ENCODE measurements around the gene PTER.
A peak's percentile ranks its signal among the peaks of the same experiment; 100 is the strongest.

Gene PTER, protein sequence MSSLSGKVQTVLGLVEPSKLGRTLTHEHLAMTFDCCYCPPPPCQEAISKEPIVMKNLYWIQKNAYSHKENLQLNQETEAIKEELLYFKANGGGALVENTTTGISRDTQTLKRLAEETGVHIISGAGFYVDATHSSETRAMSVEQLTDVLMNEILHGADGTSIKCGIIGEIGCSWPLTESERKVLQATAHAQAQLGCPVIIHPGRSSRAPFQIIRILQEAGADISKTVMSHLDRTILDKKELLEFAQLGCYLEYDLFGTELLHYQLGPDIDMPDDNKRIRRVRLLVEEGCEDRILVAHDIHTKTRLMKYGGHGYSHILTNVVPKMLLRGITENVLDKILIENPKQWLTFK

DNA sequence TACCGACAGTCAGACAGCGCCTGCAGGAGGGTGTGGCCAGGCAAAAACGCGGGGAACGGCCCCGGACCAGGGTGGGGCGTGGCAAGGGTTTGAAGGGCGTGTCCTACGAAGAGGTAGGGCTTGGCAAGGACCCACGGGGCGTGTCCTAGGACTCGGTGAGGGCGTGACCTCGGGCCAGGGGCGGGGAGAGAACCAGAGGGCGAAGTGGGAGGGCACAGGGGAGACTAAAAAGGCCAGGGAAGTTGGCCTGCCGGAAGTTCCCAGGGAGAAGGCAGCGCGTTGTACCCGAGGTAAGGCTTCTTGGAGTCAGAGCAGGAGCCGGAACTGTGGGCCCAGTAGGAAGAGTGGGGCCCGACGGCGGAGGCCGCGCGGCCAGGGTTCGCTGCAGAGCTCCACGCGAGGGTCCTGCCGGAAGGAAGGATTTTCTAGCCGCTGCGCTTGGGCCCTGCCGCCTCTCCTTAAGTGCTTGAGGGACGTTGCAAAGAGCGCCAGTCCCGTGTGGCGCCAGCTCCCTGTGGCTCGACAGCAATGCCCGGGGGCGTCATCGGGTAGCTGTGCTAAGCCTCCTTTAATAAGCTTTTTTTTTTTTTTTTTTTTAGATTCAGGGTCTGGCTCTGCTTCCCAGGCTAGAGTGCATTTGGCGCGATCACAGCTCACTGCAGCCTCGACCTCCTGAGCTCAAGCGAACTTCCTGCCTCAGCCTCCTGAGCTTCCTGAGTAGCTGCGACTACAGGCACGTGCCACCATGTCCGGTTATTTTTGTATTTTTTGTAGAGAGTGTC lies at the start of gene PTER:
Gene PTER (plus strand): TSS at position 253 of the 782 bp plus-strand sequence. CDS start 47,375 bp downstream, outside the sequence.
- H3K4me1 ChIP-seq (ENCODE audit: insufficient read depth, poor library complexity, severe bottlenecking): peaks cover 26% of the 10 kb centered on the region
- DNase-seq (ENCODE audit: low spot score): peak; percentile 96
- TF ChIP-seq, protein P1, sequence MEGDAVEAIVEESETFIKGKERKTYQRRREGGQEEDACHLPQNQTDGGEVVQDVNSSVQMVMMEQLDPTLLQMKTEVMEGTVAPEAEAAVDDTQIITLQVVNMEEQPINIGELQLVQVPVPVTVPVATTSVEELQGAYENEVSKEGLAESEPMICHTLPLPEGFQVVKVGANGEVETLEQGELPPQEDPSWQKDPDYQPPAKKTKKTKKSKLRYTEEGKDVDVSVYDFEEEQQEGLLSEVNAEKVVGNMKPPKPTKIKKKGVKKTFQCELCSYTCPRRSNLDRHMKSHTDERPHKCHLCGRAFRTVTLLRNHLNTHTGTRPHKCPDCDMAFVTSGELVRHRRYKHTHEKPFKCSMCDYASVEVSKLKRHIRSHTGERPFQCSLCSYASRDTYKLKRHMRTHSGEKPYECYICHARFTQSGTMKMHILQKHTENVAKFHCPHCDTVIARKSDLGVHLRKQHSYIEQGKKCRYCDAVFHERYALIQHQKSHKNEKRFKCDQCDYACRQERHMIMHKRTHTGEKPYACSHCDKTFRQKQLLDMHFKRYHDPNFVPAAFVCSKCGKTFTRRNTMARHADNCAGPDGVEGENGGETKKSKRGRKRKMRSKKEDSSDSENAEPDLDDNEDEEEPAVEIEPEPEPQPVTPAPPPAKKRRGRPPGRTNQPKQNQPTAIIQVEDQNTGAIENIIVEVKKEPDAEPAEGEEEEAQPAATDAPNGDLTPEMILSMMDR (IDR thresholded peaks at IDR 0.05; ENCODE audit: poor library complexity, severe bottlenecking): no peak
- H3K36me3 ChIP-seq (ENCODE audit: low read depth): no peaks in the 10 kb centered on the region
- no peaks in the 10 kb centered on the region for H3K9me3 ChIP-seq (ENCODE audit: severe bottlenecking)
- peak; percentile 90 for ATAC-seq (ENCODE audit: low read depth)
- peak within 1 kb of the TSS; percentile 30 for H3K27ac ChIP-seq (ENCODE audit: poor library complexity, severe bottlenecking)
- H3K4me3 ChIP-seq (ENCODE audit: severe bottlenecking): peak within 1 kb of the TSS; percentile 39
- H3K27me3 ChIP-seq (ENCODE audit: insufficient read depth, poor library complexity, severe bottlenecking): no peaks in the 10 kb centered on the region

DNA sequence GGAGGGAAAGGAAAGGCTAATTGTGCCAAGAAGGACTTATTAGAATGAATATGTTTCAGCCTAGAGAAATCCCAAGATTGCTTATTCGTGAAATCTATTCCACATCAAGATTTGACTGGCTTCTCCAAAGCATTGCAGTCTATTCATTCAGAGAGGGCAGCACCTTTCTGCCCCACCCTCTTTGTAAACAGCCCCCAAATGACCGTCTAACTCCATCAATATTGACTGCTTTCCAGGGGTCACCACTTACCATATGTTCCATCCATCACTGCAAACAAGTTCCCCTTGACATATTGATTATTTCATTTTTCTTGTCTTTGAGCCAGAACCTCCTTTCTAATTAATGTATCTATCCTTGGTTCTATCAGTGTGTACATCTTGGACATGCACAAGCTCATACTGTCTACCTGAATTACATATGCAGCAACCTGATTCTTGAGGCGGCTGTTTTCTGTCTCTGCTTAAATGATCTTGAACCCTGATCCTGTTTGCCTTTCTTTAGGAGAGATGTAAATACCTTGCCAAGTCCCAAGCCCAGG lies 44.2 kb upstream of the PTER start:
- TF ChIP-seq, protein P1 (IDR thresholded peaks at IDR 0.05; ENCODE audit: poor library complexity, severe bottlenecking): no peak
- Histone ChIP-seq H3K27ac (ENCODE audit: poor library complexity, severe bottlenecking) (no peak overlapping the region), H3K27me3 (ENCODE audit: insufficient read depth, poor library complexity, severe bottlenecking) (no peaks in the 10 kb centered on the region), H3K4me3 (ENCODE audit: severe bottlenecking) (no peak overlapping the region), H3K36me3 (ENCODE audit: low read depth) (no peaks in the 10 kb centered on the region), H3K4me1 (ENCODE audit: insufficient read depth, poor library complexity, severe bottlenecking) (no peaks in the 10 kb centered on the region), H3K9me3 (ENCODE audit: severe bottlenecking) (no peaks in the 10 kb centered on the region)
- ATAC-seq (ENCODE audit: low read depth): no peak
- no peak for DNase-seq (ENCODE audit: low spot score)

DNA sequence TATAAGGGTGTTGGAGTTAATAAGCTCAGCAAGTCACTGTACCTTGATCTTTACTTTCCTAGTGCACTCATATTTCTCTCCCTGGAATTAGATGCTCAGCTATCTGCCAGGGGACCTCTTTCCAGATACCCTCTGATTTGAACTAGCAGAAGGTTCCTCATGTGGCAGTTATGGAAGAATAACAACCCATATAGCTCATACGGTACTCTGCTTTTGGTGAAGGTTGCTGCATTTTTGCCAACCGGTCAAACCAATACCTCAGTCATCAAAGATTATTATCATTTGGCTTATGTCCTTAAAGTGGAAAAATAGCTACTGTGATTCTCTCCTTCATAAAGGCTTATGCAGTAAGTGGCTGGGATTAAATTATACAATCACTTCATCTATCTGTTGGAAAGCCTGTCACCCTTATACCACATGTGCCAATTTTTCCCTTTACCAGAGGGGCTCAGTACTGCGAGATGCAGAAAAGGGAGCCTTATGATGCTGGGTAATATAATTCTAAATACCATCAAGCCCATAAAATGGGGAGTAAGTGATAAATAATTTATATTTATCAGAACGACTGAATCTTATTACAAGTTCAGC lies 43.4 kb upstream of the PTER start:
- Histone ChIP-seq H3K27ac (ENCODE audit: poor library complexity, severe bottlenecking) (no peak overlapping the region), H3K27me3 (ENCODE audit: insufficient read depth, poor library complexity, severe bottlenecking) (no peaks in the 10 kb centered on the region), H3K36me3 (ENCODE audit: low read depth) (no peaks in the 10 kb centered on the region), H3K4me3 (ENCODE audit: severe bottlenecking) (no peak overlapping the region), H3K9me3 (ENCODE audit: severe bottlenecking) (no peaks in the 10 kb centered on the region), H3K4me1 (ENCODE audit: insufficient read depth, poor library complexity, severe bottlenecking) (no peaks in the 10 kb centered on the region)
- no peak for DNase-seq (ENCODE audit: low spot score)
- TF ChIP-seq, protein P1 (IDR thresholded peaks at IDR 0.05; ENCODE audit: poor library complexity, severe bottlenecking): no peak
- no peak for ATAC-seq (ENCODE audit: low read depth)

DNA sequence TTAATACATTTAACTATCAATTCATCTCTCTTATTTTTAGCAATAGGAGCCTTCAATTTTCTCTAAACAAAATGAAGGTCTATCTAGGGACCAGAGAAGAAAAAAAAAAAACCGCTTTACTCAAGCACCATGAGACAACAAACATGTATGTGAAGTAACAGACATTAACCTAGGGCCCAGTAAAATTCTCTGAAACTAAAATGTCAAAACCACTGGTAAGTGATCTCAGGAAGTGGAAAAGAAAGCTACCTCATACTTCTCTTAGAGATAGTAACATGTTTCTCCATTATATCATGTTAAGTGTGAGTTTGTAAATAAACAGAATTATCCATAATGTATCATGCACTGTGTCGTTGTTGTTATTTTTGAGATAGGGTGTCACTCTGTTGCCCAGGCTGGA lies 35.4 kb upstream of the PTER start:
- TF ChIP-seq, protein P1 (IDR thresholded peaks at IDR 0.05; ENCODE audit: poor library complexity, severe bottlenecking): no peak
- Histone ChIP-seq H3K4me3 (ENCODE audit: severe bottlenecking) (no peak overlapping the region), H3K36me3 (ENCODE audit: low read depth) (no peaks in the 10 kb centered on the region), H3K4me1 (ENCODE audit: insufficient read depth, poor library complexity, severe bottlenecking) (no peaks in the 10 kb centered on the region), H3K27ac (ENCODE audit: poor library complexity, severe bottlenecking) (no peak overlapping the region), H3K27me3 (ENCODE audit: insufficient read depth, poor library complexity, severe bottlenecking) (no peaks in the 10 kb centered on the region), H3K9me3 (ENCODE audit: severe bottlenecking) (no peaks in the 10 kb centered on the region)
- DNase-seq (ENCODE audit: low spot score) (no peak), ATAC-seq (ENCODE audit: low read depth) (no peak)

Measured in RWPE2 (cell line).